Upper lobe of right lung (tissue), 1 donor: ENCODE results near the gene PC. TPM values are rescaled to one million over a fixed set of nuclear protein-coding genes. Genes with fewer than 3 reads are reported as not detected.
A peak's percentile ranks its signal among the peaks of the same experiment; 100 is the strongest.

ENCODE experiments used
- ATAC-seq: fragments of 200-7000 bp; cut with Tn5 transposase; one replicate; pipeline ENCODE4 v1.9.1; 2020; ENCODE audit warnings: mild to moderate bottlenecking, moderate library complexity
- DNase-seq: peaks from one replicate; pipeline ENCODE4 v3.0.0-alpha.2; 2020
- H3K27ac ChIP-seq: fragments of 200-600 bp; one replicate; pipeline ENCODE4 v1.8.0; 2022
- H3K27me3 ChIP-seq: fragments of 200-600 bp; one replicate; pipeline ENCODE4 v1.8.0; 2022; ENCODE audit warnings: mild to moderate bottlenecking
- H3K36me3 ChIP-seq: fragments of 200-600 bp; one replicate; pipeline ENCODE4 v1.8.0; 2022
- H3K4me1 ChIP-seq: fragments of 200-600 bp; one replicate; pipeline ENCODE4 v1.8.0; 2022
- H3K4me3 ChIP-seq: fragments of 200-600 bp; one replicate; pipeline ENCODE4 v1.8.0; 2022; ENCODE audit warnings: mild to moderate bottlenecking
- H3K9me3 ChIP-seq: fragments of 200-600 bp; one replicate; pipeline ENCODE4 v1.8.0; 2022
- intact Hi-C: fragments of 100-400 bp; cut with DNase I; formaldehyde crosslinking; loops from one replicate; pipeline ENCODE4 v1.11.0; 2022
- total RNA-seq: library from RNA; stranded (reverse); fragmentation: NEBNext Ultra II Directional; extraction: Animal tissue kit (Norgen Biotek cat#: 25700); gene quantifications from one replicate; pipeline ENCODE4 v1.2.1, GENCODE V29; 2021
- TF ChIP-seq, protein P1 (sequence below): fragments of 200-600 bp; IDR thresholded peaks from one replicate; pipeline ENCODE4 v1.8.0; 2022; ENCODE audit warnings: antibody characterized with exemption
- donor health status: DM: no; HTN: yes; CAD: no; lungs with severe emphysema.

PC gene
- total RNA-seq, 1 donor from 2014 or later, result 12.7 TPM

DNA sequence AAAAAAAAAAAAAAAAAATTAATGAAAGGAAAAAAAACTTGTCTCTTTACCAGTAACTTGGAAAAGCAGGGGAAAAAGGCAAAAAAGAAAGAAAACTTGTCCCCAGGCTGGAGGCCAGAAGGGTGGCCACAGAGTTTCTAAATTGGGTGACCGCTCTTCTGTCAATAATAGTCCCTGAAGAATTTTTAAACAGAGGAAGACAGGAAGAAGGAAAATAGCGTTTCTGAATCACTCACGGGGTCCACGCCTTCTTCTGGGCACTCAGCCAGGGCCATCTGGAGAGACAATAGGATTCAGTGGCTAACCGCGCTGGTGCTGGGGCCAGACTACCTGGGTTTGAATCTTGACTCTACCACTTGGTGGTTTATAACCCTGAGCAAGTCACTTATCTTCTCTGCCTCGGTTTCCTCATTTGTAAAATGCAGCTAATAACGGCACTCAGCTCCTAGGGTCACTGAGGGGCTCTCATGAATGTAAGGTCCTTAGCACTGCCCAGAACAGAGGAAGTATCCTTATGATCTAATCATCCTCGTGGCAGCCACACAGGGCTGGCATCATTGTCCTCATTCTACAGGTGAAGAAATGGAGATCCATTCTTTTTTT lies 23.9 kb upstream of the PC start:
- Histone ChIP-seq H3K36me3 (no peaks in the 10 kb centered on the region), H3K27me3 (no peaks in the 10 kb centered on the region), H3K4me3 (no peak overlapping the region), H3K9me3 (no peaks in the 10 kb centered on the region), H3K4me1 (peaks cover 12% of the 10 kb centered on the region), H3K27ac (no peak overlapping the region)
- TF ChIP-seq, protein P1, sequence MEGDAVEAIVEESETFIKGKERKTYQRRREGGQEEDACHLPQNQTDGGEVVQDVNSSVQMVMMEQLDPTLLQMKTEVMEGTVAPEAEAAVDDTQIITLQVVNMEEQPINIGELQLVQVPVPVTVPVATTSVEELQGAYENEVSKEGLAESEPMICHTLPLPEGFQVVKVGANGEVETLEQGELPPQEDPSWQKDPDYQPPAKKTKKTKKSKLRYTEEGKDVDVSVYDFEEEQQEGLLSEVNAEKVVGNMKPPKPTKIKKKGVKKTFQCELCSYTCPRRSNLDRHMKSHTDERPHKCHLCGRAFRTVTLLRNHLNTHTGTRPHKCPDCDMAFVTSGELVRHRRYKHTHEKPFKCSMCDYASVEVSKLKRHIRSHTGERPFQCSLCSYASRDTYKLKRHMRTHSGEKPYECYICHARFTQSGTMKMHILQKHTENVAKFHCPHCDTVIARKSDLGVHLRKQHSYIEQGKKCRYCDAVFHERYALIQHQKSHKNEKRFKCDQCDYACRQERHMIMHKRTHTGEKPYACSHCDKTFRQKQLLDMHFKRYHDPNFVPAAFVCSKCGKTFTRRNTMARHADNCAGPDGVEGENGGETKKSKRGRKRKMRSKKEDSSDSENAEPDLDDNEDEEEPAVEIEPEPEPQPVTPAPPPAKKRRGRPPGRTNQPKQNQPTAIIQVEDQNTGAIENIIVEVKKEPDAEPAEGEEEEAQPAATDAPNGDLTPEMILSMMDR, result no peak
- intact Hi-C loops, result no loop called here
- ATAC-seq (peak; percentile 45), DNase-seq (peak; percentile 78)

DNA sequence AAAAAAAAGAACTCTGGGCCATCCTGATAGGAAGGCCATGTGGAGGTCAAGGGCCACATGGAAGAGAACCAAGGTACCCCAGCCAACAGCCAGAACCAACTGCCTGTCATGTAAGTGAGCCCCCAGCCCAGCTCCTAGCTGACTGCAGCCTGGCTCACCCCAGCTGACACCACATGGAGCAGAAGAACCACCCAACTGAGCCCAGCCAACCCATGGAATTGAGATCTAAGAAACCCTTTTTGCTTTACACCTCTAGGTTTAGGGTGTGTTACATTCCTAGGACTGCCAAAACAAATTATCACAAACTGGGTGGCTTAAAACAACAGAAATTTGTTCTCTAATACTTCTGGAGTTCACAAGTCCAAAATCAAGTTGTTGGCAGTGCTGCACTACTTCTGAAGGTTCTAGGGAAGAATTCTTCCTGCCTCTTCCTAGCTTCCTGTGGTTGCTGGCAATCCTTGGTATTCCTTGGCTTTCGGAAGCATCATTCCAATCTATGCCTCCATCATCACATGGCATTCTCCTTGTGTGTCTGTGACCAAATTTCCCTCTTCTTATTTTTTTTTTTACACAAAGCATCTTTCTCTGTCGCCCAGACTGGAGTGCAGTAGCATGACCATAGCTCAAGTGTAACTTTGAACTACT lies 21.3 kb upstream of the PC start:
- Histone ChIP-seq H3K27me3 (no peaks in the 10 kb centered on the region), H3K4me1 (peaks cover 12% of the 10 kb centered on the region), H3K36me3 (no peaks in the 10 kb centered on the region), H3K9me3 (no peaks in the 10 kb centered on the region), H3K27ac (no peak overlapping the region), H3K4me3 (no peak overlapping the region)
- intact Hi-C loops, result no loop called here
- no peak for ATAC-seq
- DNase-seq, result no peak
- TF ChIP-seq, protein P1, result no peak

DNA sequence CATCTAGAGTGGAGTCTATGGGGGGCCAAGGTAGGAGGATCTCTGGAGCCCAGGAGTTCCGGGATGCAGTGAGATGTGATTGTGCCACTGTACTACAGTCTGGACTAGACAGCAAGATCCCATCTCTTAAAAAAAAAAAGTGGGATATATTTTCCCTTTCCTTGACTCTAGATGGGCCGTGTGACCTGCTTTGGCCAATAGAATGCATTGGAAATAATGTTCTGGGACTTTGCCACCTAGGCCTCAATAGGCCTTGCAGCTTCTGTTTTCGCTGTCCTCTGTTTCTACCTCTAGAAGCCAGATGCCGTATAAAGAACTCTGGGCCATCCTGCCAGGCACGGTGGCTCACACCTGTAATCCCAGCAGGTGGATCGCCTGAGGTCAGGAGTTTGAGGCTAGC lies 20.5 kb upstream of the PC start:
- H3K4me1 ChIP-seq, result peaks cover 12% of the 10 kb centered on the region
- no peak for DNase-seq
- no peak overlapping the region for H3K4me3 ChIP-seq
- TF ChIP-seq, protein P1, result no peak
- H3K27ac ChIP-seq, result no peak overlapping the region
- H3K27me3 ChIP-seq, result no peaks in the 10 kb centered on the region
- no peak for ATAC-seq
- no peaks in the 10 kb centered on the region for H3K9me3 ChIP-seq
- H3K36me3 ChIP-seq, result no peaks in the 10 kb centered on the region
- intact Hi-C loops, result no loop called here

DNA sequence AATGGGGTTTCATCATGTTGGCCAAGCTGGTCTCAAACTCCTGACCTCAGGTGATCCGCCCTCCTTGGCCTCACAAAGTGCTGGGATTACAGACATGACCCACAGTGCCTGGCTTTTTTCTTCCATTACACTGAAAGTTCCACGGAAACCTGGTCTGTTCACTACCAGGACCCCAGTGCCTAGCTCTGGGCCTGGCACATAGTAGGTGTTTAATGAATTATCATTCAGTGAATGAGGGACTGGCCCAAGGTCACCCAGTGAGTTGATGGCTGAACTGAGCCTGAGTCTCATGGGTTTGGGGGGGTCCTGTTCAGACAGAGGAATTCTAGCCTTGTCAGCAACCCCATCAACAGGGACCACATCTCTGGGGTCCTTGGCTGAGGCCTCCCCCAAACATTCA lies 20.0 kb upstream of the PC start:
- TF ChIP-seq, protein P1, result no peak
- Histone ChIP-seq H3K4me3 (no peak overlapping the region), H3K27ac (no peak overlapping the region), H3K36me3 (no peaks in the 10 kb centered on the region), H3K4me1 (peaks cover 12% of the 10 kb centered on the region), H3K27me3 (no peaks in the 10 kb centered on the region), H3K9me3 (no peaks in the 10 kb centered on the region)
- DNase-seq, result no peak
- intact Hi-C loops, result no loop called here
- no peak for ATAC-seq

DNA sequence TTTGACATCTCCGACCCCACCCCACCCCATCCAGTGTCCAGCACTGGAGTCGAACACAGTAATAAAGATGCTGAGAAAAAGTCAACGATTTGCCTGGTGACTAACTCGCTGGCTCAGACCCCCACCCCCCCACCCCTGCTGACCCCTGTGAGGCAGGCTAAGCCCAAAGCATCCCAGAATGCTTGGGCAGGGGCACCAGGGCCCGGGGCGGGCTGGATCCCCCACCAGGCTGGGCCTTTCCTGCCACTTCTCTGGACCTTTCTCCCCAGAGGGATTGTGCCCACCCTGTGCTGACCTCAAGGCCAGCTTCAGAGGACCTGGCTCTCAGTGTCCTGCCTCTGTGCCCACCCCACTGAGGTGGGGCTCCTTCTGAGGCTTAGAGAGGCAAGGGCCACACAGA lies 18.7 kb upstream of the PC start:
- no peak for DNase-seq

More for the DNA sequence above, 18.7 kb upstream of the PC start:
- H3K4me3 ChIP-seq, result no peak overlapping the region
- TF ChIP-seq, protein P1, result no peak
- H3K27me3 ChIP-seq, result no peaks in the 10 kb centered on the region
- ATAC-seq, result peak; percentile 7
- H3K4me1 ChIP-seq, result peaks cover 6% of the 10 kb centered on the region
- H3K9me3 ChIP-seq, result no peaks in the 10 kb centered on the region
- intact Hi-C loops, result no loop called here
- no peaks in the 10 kb centered on the region for H3K36me3 ChIP-seq
- H3K27ac ChIP-seq, result no peak overlapping the region
